DMS53 treated with DMSO at 0.1 percent for 48 hours (cell line): ENCODE results near the gene DHRS1.

Experiments
- DNase-seq: peaks from one replicate; lab custom pipeline; 2025; ENCODE audit not compliant: unreplicated experiment; lab: John Stamatoyannopoulos, UW

Gene DHRS1

DNA sequence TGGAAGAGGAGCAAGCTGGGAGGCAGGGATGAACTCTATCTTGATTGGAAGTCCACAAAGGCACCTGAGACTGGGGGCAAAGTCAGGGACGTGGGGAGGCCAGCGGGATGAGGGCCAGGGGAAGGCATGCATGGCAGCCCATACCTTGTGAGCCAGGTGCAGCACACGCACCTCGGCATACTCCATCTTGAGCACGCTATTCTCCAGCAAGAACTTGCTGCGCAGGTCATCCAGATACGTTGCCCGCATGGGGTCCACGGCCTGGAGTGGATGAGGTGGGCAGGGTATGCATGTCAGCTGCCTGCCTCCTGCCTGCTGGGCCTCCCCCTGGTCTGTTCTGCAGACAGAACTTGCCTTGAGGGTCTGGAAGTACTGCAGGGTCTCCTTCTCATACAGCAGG is 32.1 kb downstream of the DHRS1 start:
- no peak for DNase-seq

DNA sequence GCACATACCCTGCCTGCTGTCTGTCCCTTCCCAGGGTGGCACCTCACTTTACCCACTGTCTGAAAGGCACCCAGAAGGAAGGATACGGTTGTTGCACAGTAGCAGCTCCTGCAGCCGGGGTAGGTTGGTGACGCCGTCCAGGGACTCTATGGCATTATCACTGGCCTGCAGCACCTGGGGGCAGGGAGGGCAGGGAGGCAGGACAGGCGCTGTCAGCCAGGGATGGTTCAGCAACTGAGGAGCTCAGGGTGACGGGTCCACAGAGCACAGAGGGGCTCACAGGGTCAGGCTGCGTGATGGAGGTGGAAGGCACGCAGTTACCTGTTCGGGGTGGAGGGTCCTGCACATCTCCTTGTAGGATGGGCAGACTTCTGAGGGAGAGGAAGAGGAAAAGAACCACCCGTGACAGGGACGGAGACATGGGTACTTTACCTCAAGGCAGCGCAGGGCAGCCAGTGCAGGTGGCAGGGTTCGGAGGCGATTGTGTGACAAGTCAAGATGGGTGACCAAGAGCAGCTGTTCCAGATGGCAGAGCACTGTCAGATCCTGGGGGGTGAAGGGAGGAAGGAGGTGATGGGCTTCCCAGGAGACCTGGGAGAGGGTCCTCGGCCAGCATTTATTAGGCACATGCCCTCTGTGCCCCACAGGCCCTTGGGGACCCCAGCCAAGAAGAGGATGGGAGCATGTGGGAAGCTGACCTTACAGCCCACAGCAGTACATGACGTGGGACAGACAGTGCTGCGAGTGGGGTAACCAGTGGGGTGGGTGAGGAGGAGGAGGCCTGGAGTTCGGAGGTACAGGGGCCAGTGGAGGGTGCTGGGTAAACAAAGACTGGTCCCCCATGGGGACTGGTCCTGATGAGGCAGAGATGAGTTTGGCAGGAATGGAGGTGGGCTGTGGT is 33.0 kb downstream of the DHRS1 start:
- DNase-seq = no peak

DNA sequence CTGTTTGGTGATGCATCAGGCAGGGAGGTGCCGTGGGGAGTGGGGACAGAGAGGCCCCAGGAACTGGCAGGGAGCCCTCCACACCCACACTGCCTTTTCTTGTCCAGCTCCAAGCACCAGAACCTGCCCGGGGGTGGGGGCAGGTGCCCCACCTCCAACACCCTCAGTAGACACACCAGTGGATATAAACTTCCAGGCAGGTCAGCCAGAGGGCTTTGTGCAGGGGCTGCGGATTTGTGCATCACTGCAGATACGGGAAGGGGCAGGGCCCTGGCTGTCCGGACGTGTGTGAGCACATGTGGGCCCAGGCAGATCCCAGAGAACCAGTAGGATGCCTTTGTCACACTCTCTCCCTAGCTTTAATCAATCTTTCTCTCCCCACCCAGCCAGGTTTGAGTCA is 35.3 kb downstream of the DHRS1 start:
- no peak for DNase-seq

DNA sequence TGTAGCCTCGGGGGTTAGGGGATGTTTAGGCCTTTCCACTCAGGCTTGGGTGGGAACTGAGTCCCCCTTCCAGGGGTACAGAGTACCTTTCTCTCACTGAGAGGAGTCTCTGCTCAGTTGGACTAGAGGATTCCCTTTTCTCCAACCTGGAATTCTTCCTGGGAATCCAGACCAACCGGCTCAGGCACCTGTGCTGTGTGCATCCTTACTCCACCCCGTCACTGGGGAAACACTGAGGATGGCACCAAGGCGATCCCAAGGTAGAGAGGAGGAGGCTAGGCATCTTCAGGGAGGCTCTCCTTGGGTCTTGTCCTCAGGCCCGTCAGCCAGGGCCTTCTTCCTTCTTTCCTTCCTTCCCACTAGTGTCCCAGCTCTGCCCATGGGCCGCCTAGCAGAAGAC is 35.7 kb downstream of the DHRS1 start:
- no peak for DNase-seq

DNA sequence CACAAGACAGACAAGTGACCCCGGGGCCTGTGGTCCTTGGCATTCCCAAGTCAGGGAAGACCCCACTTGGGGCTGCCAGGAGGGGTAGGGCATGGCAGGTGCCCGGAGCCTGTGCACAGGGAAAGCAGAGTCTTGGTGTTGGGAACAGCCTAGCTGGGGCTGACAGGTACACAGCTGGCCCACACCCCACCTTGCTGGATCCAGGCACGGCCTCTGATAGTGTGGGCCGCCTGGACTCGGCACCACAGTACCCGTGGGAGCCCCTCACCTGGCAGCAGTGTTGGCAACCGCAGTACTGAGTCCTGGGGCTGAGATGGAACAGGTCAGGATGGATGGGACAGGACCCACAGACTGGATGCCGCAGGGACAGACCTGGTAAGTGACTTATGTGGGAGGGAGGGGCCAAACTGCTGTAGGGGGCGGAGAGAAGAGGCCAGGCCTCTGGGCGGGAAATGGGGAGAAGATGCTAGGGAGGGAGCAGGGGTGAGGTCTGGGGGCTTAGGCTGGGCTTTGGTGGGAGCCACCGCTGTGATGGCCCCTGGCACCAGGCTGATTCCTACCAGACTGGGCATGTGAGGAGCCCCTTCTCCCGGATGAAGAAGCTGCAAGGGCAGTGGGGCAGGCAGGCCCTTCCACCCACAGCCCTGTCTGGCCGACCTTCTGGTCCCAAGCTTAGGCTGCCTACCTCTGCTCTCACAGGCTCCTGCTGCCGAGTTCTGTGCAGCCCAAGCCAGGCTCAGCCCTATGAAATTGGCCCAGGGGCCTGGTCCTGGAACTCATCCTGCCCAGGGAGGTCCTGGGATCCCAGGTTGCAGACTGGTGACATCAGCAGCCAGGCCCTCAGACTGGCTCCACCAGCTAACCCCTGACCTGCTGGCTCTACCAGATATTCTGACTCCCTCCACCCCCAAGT is 36.5 kb downstream of the DHRS1 start, which contains the start of gene TGM1:
Gene TGM1 (minus strand): TSS at position 357 of the 913 bp plus-strand sequence. CDS start 825 bp downstream, outside the sequence.
- no peak for DNase-seq

DNA sequence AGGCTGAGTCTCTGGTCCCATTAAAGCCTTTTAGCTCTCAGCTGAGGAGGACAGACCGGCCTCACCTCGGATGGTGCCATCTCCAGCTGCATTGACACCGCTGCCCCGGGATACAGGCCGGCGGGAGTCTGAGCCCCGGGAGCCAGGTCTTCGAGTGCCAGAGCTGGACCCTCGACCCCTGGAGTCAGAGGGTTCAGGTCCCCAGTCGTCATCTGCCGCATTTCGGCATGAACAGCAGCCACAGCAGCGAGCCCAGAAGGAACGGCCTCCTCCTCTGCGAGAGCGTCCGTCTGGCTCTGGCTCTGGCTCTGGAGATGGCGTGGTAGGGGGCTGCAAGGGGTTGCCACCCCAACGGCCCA is 37.6 kb downstream of the DHRS1 start:
- no peak for DNase-seq

DNA sequence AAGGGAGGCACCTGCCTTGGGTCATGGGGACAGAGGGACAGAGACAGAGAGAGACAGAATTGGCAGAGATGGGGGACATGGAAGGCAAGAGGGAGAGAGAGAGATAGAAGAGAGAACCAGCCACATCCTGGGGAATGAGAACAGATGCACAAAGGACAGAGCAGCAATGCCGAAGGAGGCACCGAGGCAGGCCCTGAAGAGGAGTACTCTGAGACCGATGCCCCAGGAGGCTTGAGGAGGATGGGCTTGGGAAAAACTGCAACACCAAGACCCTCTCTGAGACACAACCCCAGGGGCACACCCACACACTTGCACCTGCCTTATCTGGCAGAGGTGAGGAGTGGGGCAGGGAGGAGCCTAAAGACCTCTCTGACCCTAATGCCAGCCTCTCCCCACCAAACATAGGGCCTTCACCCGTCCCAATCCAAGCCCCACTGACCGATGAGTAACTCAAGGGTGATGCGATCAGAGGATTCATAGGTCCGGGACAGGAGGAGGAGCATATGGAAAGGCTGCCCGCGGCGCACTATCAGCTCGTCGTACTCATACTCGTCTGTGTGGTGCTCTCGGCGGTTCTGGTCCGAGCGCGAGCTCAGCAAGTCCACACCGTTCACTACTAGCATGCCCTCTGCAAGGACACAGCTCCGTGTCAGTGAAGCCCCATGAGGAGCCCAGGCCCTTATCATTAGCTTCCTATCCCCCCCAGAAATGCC is 38.2 kb downstream of the DHRS1 start:
- no peak for DNase-seq

DNA sequence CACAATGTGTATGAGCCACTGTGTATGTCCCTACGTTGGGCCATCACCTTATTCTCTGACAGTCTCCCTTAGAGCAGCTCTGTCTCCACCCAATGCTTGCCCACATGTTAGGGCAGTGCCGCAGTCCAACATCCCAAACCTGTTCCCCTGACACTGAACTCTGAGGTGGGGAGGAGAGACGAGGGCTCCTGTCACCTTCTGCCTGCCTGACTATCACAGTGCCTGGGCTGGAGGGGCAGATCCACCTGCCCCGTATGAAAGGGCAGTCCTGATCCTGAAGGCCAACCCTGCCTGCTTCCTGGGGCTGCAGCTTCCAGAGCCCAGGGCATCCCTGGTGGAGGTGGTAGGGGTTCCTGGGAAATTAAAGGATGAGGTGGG is 38.8 kb downstream of the DHRS1 start:
- DNase-seq = no peak

DNA sequence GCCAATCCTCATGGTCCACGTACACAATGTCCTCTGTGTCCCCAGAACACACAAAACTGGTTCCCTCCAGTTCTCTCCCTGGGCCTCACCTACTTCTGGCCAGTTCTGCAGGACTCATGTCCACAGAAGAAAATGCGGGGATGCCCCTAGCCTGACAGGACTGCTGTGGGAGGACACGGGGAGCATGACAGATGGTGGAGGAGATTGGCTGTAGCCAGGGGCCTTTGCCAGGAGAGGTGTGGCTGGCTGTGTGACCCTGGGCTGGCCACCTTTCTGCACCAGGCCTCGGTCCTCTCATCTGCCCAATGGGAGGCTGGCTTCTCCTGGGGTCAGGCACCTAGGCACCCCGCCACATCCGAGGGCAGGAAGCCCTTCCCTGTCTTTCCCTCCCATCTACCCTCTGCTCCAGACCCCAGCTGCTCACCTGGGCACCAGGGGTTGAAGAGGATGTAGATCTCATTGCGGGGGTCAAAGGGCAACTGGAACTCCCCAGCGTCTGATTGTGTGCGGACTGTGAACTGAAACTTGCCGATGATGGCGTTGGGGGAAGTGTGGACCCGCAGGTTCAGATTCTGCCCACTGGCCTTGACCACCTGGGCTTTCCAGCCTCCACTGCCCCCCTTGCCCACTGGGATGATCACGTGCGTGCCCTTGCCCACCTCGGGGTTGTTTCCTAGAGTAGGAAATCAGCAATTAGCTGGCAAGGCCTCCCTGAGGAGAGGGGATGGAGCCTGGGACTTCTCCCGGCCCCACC is 39.4 kb downstream of the DHRS1 start:
- DNase-seq = no peak

DNA sequence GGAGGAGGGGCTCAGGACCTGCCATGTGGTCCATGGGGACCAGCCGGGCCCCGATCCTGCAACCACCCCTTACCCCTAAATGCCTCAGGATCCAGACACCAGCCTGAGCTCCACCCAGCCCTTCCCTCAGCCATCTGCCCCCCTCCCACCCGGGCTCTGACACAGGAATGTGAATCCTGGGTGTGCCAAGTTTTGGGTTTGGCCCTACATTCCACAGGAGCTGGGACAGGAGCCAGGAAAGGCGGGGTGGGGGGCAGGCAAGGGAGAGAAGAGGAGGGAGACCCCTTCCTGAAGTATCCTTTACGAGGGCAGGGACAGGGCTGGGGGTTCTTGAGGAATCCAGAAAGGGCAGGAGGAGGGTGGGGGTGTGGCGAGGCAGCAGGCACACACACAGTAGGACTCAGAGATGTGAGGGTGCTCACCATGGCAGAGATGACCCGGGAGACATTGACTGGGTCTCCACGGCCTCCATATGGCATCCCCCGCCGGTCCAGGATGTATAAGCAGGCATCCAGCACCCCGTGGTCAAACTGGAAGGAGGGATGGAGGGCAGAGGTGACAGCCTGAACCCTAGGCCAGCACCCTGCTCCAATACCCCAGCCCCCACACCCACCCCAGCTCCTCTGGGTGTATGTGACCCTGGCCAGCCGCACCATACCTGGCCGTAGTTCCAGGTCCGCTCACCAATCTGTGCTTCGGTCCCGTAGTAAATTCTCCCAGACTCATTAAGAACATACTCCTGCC is 40.1 kb downstream of the DHRS1 start:
- no peak for DNase-seq

DNA sequence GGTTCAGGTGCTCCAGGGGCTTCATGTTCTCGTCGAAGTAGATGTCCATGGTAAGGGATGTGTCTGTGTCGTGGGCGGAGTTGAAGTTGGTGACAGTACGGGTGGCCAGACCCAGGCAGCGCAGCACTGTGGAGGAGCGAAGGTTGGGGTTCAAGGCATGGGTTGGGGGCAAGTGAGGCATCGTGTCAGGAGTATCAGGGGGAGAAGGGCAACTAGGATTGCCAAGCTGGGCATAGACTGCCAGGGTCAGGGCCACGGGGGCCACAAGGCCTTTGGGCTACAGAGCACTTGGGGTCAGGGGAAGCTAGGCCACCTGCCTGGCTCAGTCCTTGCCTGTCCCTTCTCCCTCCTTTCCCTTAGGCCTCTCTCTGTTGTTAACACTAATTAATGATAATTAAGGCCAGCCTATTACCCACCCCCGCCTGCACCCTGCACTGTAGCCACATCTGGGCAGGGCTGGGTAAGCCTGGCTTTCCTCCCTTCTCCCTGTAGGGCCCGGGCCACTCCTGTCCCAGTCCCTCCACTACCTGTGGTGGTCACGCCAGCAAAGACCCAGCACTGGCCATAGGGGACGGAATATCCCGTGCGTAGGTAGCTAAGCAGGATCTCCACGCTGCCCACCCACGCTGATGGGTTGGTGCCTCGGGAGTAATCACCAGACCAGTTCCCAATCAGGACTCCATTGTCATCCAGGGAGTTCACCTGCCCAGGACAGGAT is 40.9 kb downstream of the DHRS1 start:
- no peak for DNase-seq

DNA sequence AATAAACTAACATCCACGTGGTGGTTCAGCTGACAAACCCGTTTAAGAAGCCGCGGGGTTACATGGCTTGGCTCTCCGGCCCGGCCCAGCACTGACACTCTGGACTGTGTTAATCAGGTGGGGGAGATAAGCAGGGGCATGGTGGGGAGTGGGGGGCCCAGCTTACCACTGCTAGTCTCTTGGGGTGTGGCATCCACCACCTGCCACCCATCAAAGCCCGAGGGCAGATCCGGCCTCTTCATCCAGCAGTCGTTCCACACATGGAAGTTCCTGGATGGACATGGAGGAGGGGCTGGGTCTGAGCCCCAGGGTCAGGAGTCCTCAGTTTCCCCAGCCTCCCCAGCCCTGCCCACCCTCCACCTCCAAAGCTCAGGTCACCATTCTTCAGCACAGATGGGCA is 41.5 kb downstream of the DHRS1 start:
- DNase-seq = no peak

DNA sequence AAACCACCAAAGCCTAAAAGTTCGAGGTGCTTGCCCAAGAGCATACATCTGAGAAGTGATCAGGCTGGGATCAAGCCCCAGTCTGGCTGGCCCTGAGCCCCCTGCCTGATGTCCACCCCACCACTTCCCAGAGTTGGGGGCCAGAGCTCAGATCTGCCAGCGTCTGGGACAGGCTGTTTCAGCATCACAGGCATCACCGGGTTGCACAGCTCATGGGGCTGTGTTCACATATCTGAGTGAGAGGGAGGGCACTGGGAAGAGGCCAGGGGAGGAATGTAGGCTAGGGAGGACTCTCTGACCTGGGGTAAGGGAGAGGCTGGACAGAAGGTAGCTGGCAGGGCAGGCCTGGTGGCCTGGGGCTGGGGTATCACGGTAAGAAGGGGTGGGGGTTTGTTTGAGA is 42.6 kb downstream of the DHRS1 start:
- DNase-seq = no peak

DNA sequence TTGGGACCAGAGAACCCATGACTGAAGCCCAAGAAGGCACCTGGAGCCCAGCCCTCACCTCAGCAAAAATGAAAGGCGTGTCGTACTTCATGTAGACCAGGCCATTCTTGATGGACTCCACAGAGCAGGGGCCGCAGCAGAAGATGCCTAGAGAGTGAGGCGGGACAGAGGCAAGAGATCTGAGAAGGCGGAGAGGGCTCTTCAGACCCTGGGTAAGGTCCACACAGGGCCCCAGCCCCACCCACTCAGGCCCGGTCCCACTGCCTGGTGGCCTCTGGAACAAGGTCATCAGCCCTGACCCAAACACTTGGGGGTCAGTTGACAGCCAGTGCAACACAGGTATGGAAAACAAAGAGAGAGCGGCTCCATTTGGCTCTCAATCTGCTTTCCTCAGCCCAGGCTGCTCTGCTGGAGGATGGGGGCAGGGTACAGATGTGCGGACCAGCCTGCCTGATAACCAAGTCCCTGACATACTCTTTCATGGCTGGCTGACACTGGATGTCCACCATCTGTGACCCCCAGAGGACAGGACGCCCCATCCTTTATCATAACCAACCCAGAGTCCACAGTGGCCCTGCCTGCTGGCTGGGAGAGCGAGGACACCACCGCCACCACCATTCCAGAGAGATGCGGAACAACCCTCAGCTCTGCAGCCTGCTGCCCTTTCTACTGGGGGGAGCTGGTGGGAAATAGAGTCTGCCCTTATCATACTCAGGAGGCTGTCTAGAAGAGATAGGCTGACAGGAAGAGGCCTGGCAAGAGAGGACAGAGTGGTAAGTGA is 43.5 kb downstream of the DHRS1 start:
- DNase-seq = no peak

DNA sequence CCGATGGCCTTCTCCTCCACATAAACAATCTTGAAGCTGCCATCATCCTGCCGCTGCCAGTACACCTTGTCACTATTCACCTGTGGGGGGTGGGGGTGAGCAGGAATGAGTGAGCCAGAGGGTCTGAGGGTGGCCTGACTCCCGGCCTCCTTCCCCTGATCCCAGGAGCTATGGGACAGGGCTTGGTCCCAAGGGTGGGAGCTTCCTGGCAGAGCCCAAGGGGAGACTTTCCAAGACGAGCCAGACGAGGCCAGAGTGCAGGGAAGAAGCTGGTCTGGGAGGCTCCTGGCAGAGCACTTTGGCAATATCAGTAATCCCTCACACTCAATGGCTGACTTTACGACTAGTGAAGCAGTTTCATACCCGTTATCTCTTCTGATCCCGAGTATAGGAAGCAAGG is 44.1 kb downstream of the DHRS1 start:
- no peak for DNase-seq

DNA sequence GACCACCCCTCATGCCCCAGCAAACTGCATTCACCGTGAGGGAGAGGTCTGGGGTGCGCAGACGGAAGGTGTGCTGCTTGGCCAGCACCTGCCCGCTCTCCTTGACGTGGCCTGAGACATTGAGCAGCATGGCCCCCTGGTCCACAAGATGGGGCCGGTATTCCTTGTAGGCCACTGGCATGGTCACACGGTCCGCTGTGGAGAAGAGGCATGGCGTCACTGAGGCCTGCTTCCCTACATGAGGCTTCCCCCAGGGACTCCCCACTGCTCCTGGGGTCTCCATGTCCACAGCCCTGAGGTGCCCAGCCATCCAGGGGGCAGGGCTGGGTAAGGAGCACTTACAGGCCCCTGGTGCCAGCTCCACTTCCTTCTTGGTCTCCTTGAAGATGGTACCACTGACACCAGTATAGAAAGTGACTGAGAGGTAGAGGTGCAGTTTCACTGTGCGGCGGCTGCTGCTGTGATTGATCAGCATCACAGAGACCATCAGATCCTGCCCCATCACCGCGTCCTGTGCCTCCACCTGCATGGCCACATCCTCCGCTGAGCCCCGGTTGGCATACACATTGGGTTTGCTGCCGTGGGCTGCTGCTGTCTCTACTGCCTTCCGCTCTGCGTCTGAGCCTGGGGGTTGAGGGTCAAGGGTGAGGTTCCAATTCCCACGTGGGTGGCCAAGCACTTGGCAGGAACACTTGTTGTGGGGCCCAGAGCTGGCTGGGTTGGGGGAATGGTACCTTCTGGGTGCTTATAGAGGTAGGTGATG is 44.8 kb downstream of the DHRS1 start:
- no peak for DNase-seq

DNA sequence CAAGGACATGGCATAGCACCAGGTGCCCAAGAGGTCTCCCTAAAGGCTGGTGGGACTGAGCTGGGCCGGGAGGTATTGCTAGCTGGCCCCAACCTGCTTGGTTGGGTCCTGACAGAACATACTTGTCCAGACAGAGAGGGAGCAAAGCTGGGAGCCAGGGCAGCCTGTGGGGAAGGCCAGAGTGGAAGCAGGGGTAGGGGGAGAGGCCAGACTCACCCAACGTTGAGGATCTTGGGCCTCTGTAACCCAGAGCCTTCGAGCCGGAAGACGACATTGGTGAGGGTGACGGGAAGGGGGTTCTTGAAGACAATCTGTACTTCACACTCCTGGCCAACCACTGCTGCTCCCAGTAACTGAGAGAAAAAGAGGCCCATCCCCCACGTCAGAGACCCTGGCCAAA is 45.6 kb downstream of the DHRS1 start:
- DNase-seq = no peak
